Mucosa of gallbladder (tissue), 1 donor: ENCODE results near the gene TBC1D21. TPM values are rescaled to one million over a fixed set of nuclear protein-coding genes. Genes with fewer than 3 reads are reported as not detected.
A peak's percentile ranks its signal among the peaks of the same experiment; 100 is the strongest.

Experiments
- DNase-seq: peaks from one replicate; pipeline ENCODE4 v3.0.0-alpha.2; 2020; ENCODE audit warnings: low spot score
- total RNA-seq: library from RNA; stranded (reverse); gene quantifications from one replicate; pipeline ENCODE4 v1.2.1, GENCODE V29; 2021
- donor health status: DM: no; HTN: no; CAD: no.

The TBC1D21 gene
- total RNA-seq, 1 donor from 2014 or later, result not detected

DNA sequence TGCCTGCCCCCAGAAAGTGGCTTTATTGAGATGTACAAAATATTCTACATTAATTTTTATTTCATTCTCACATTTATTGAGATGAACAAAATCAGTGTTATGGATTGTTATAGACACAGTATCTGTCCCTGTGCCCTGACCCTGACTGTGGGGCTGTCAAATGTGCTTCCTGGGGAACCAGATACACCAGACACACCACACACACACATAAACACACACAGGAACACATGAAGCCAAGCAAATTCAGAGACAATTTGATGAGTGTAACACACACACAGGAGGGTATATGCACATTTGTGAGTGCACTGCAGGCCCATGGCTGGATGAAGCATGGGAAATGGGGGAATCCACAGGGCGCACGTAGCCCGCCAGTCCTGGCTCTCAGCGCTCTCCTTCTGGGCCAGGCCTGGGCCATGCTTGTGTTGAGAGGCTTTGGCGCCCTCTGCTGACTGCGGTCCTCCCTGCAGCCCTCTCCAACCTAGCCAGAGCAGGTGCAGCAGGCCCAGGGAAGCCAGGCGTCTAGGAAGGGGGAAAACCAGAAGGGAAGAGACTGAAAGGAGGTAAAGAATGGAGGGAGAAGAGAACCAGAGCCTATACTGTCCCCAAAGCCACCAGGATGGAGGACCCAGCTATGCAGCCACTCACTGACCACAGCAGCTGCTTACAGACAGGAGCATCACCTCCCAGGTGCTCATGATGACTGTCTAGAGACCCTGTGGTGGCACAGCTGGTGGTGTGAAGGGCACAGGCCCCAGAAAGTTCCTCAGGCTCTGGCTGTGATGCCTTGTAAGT, 34.9 kb downstream of the TBC1D21 start:
- DNase-seq, result peak; percentile 83

DNA sequence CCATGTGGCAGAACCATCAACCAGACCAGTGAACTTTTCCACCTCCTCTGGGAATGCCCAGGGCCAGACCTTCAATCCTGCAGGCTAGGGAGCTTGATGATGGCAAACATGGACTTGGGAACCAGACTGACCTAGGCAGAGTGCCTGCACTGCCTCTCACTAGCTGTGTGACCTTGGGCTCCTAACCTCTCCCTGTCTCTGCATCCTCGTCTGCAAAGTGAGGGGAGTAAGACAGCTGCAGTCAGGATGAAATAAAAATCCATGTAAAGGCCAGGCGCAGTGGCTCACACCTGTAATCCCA, 35.4 kb downstream of the TBC1D21 start:
- no peak for DNase-seq

- DNase-seq, result no peak
Measured at GRCh38 chr15:73909651-73910050, 36.3 kb downstream of the TBC1D21 start.

GRCh38 chr15:73910522-73911303, 37.3 kb downstream of the TBC1D21 start:
- DNase-seq, result no peak

DNA sequence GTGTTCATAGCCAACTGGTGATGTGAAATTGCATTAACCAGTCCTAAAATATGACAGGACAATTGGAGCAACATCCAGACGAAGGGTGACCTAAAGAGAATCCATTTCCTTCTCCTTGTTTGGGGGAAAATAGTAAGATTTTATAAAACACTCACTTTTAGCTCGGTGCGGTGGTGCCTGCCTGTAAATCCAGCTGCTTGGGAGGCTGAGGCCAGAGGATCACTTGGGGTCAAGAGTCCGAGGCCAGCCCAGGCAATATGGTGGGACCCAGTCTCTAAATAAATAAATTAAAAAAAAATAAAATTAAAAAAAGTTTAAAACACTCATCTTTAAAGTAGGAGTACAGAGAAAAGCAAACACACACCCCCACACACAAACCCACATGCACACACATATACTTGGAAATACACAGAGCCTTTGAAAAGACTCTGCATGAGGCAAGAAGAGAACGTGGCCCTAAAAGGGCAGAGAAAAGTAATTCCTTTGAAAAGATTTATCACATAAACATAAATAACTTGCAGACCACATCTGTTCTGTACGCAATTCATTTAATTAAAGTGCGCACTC, 38.7 kb downstream of the TBC1D21 start:
- no peak for DNase-seq

DNA sequence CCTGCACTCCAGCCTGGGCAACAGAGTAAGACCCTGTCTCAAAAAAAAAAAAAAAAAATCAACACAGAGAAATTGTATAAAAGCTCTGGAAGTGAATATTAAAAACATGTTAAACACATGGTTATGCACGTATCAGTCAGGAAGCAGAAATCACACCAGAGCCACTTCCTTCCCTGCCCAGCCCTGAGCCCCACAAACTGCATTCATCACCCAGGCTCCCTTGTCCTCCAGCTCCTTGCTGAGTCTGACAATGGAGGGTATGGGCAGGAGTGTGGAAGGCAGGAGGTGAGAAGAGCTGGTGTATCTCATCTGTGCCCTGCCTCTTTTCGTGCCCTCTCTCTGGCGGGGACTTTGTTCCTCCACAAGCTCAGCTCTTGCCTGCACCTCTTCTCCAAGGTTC, 40.8 kb downstream of the TBC1D21 start:
- no peak for DNase-seq

DNA sequence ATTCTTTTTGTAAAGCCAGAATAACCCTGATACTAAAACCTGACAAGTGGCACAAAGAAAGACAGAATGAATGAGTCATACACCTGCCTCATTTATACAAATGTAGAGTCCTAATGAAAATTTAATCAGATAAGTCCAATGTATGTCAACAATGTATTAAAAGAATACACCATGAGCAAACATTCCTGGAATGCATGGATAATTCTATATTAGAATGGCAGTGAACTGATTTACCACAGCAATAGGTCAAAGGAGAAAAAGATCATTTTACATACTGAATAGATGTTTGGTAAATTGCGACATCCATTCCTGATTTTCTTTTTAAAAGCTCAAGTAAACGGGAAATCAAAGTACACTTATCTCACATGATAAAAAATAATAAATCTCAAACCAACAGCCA, 41.7 kb downstream of the TBC1D21 start:
- no peak for DNase-seq

GRCh38 chr15:73918784-73919183, 45.4 kb downstream of the TBC1D21 start:
- DNase-seq, result no peak

DNA sequence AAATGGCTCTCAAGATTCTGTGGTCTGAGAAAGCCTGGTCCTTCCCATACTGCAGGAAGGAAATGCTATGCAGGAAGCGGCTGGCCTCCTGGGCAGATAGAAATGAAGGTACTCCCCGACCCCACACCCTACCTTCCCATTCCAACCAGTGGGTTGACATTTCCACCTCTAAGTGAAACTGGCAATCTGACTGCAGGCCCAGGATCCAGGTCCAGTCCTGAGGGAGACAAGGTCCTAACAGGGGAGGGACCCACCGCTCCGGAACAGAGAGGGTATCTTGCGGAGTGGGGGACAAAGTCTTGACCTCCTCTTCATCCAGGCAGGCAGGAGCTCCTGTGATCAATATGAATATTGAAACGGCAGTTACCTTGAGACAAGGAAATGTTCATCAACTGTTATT, 46.3 kb downstream of the TBC1D21 start:
- no peak for DNase-seq

- no peak for DNase-seq
Measured at GRCh38 chr15:73921254-73921925, 48.0 kb downstream of the TBC1D21 start.

GRCh38 chr15:73922186-73923151, 49.1 kb downstream of the TBC1D21 start:
- DNase-seq, result no peak

GRCh38 chr15:73923156-73923487, 49.8 kb downstream of the TBC1D21 start:
- no peak for DNase-seq

GRCh38 chr15:73923488-73924164, 50.3 kb downstream of the TBC1D21 start:
- no peak for DNase-seq

DNA sequence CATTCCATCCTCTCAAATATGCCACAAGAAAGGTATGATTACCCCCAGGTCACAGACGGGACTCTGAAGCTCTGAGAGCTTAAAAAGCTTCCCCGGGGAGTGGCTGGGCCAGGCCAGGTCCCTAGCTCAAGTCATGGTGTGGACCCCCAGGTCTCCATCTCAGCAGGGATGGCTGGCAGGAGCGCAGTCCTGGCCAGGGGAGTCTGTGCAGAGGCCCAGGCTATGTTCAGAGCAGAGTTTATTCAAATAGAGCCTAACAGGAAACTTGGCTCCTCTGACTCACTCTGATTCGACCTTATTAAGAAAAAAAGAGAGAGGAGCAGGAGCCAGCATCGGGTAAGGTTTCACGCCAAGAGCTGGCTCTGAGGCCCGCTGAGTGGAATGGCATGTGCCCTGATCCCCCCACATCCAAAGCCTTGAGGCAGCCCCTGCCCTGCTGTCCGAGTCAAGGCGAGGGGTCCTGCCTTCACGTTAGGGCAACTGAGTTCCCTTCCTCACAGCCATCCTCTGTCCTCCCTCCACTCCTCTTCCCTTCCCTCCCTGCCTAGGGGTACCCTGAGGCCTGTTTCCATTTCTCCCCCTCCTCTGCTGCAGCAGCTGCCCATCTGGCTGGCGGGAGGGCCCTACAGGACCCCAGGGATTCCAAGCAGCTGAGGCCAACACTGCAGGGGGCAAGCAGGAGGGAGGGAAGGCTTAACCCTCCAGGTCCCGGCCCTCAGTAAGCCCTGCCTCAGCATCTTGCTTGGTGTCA, 51.0 kb downstream of the TBC1D21 start:
- no peak for DNase-seq

- no peak for DNase-seq
Measured at GRCh38 chr15:73925848-73926218, 52.5 kb downstream of the TBC1D21 start.

DNA sequence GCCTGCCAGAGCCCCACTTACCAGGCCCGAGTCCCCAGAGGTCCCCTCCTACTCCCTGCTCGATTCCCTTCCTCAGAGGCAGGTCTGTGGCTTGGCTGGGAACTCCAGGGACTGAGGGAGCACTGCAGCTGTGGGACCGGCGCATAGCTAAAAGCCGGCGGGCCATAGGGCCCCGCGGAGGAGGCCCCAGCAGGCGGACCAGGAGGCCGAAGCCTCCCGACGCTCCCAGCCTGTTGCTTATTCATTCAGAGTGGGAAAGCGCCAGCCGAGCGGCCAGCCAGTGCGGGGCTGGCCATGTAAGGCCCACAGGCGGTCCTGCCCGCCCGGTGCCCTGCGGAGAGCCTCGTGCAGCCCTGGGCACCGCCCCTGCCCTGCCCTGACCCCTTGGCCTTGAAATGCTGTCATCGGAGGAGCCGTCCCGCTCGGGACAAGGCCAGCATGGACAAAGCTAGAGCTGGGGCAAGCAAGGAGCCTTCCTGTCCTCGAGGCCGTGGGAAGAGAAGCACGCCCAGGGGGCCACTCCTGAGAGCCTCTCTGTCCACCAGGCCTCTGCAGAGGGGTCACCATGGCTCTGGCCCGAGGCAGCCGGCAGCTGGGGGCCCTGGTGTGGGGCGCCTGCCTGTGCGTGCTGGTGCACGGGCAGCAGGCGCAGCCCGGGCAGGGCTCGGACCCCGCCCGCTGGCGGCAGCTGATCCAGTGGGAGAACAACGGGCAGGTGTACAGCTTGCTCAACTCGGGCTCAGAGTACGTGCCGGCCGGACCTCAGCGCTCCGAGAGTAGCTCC, 53.0 kb downstream of the TBC1D21 start, which contains the start of gene LOXL1:
TSS of gene LOXL1 (plus strand) at position 244 of the 784 bp plus-strand sequence. CDS start at position 566, 322 bp downstream.
- peak; percentile 59 for DNase-seq

GRCh38 chr15:73927003-73927475, 53.7 kb downstream of the TBC1D21 start:
- DNase-seq, result peak; percentile 61

DNA sequence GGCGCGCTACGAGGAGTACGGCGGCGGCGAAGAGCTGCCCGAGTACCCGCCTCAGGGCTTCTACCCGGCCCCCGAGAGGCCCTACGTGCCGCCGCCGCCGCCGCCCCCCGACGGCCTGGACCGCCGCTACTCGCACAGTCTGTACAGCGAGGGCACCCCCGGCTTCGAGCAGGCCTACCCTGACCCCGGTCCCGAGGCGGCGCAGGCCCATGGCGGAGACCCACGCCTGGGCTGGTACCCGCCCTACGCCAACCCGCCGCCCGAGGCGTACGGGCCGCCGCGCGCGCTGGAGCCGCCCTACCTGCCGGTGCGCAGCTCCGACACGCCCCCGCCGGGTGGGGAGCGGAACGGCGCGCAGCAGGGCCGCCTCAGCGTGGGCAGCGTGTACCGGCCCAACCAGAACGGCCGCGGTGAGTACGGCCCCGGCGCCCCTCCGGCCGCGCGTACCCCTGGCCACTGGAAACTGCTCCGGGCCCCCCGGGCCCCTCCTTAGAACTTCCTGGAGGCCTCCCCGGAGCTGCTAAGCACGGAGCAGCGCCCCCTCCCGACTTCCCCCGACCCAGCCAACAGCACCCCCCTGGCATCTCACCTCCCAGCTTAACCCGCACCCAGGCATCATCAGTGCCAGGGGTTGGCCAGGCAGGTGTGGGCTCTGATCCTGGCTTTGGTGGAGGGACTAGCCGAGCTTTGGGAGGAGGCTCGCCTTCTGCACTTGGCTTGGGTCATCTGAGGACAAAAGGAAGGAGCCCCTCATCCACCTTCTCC, 54.3 kb downstream of the TBC1D21 start:
- peak; percentile 59 for DNase-seq
